HCT116 (cell line): Measurements from ENCODE around the gene TMEM134.

Source experiments
- ATF3 ChIP-seq: IDR thresholded peaks from 2 replicates; pipeline ENCODE4 v1.6.1; 2012
- CBX3 ChIP-seq: IDR thresholded peaks from 2 replicates; pipeline ENCODE4 v1.6.1; 2012; ENCODE audit warnings: low read depth
- CEBPB ChIP-seq: IDR thresholded peaks from 2 replicates; pipeline ENCODE4 v1.6.1; 2012; ENCODE audit warnings: low read depth
- EZH2 ChIP-seq: fragments of 200-600 bp; sonication (generic); IDR thresholded peaks from 2 replicates; pipeline ENCODE4 v1.6.1; 2017; ENCODE audit warnings: antibody characterized with exemption, mixed run types
- JUND ChIP-seq: IDR thresholded peaks from 2 replicates; pipeline ENCODE4 v1.6.1; 2012
- MAX ChIP-seq: IDR thresholded peaks from 2 replicates; pipeline ENCODE4 v1.6.1; 2012
- POLR2A ChIP-seq: IDR thresholded peaks from 2 replicates; pipeline ENCODE4 v1.7.0; 2011; ENCODE audit warnings: borderline replicate concordance; ENCODE audit not compliant: insufficient read depth, insufficient read length; ENCODE audit errors: extremely low read depth
- POLR2AphosphoS5 ChIP-seq: IDR thresholded peaks from 2 replicates; pipeline ENCODE4 v1.6.1; 2011; ENCODE audit warnings: mild to moderate bottlenecking, low read depth, low read length, moderate library complexity
- RAD21 ChIP-seq: IDR thresholded peaks from 2 replicates; pipeline ENCODE4 v1.6.1; 2012; ENCODE audit warnings: low read depth, mild to moderate bottlenecking
- YY1 ChIP-seq: IDR thresholded peaks from 2 replicates; pipeline ENCODE4 v1.6.1; 2011; ENCODE audit warnings: low read length, low read depth, moderate library complexity, mild to moderate bottlenecking; ENCODE audit not compliant: insufficient replicate concordance; ENCODE audit errors: extremely low read depth
- ZNF274 ChIP-seq: fragments of 200-500 bp; sonication (Bioruptor generic); IDR thresholded peaks from 2 replicates; pipeline ENCODE4 v1.6.1; 2014; ENCODE audit warnings: mild to moderate bottlenecking, low read depth, low read length, inconsistent platforms
- TF ChIP-seq, protein P1 (sequence below), 3 experiments: fragments of 200-600 bp in 1 of 3; sonication (generic) in 1 of 3; IDR thresholded peaks in 2 of 3; conservative IDR thresholded peaks in 1 of 3; 2 replicates each; pipeline ENCODE4 v1.5.1; 2012 to 2017; ENCODE audit warnings: low read depth in 2 of 3, low read length in 2 of 3, antibody characterized with exemption in 1 of 3, borderline replicate concordance in 1 of 3, control low read depth in 1 of 3, mild to moderate bottlenecking in 1 of 3, mixed read lengths in 1 of 3, mixed run types in 1 of 3, moderate library complexity in 1 of 3; ENCODE audit not compliant: insufficient read depth in 1 of 3

- TF ChIP-seq RAD21 (no peak), POLR2A (no peak), MAX (no peak), EZH2 (no peak), JUND (no peak), ATF3 (no peak), CEBPB (no peak), YY1 (no peak), POLR2AphosphoS5 (no peak), ZNF274 (no peak), CBX3 (no peak)
- TF ChIP-seq, protein P1, sequence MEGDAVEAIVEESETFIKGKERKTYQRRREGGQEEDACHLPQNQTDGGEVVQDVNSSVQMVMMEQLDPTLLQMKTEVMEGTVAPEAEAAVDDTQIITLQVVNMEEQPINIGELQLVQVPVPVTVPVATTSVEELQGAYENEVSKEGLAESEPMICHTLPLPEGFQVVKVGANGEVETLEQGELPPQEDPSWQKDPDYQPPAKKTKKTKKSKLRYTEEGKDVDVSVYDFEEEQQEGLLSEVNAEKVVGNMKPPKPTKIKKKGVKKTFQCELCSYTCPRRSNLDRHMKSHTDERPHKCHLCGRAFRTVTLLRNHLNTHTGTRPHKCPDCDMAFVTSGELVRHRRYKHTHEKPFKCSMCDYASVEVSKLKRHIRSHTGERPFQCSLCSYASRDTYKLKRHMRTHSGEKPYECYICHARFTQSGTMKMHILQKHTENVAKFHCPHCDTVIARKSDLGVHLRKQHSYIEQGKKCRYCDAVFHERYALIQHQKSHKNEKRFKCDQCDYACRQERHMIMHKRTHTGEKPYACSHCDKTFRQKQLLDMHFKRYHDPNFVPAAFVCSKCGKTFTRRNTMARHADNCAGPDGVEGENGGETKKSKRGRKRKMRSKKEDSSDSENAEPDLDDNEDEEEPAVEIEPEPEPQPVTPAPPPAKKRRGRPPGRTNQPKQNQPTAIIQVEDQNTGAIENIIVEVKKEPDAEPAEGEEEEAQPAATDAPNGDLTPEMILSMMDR (IDR thresholded peaks at IDR 0.05 in 2 of 3, conservative IDR thresholded peaks at IDR 0.05 in 1 of 3; ENCODE audit: borderline replicate concordance in 1 of 3, insufficient read depth in 1 of 3, low read depth in 2 of 3, low read length in 2 of 3): no peak
Observed at GRCh38 chr11:67433536-67434394, 35.3 kb downstream of the TMEM134 start.
